Activated T-cell treated with anti-CD3 and anti-CD28 coated beads, Interleukin-2, amount 50 U/mL, for 24 hours (primary cell): Measurements from ENCODE around the gene ATP10A.

Experiments used
- DNase-seq: peaks from one replicate; pipeline ENCODE4 v3.0.0-alpha.2; 2020
- H3K27ac Mint-ChIP-seq: 2 replicates; pipeline ENCODE4 v1.8.0; 2020; ENCODE audit warnings: mild to moderate bottlenecking, mixed read lengths
- H3K27me3 Mint-ChIP-seq: 2 replicates; pipeline ENCODE4 v1.8.0; 2020; ENCODE audit warnings: mixed read lengths
- H3K36me3 Mint-ChIP-seq: 2 replicates; pipeline ENCODE4 v1.8.0; 2020; ENCODE audit warnings: low read depth, mixed read lengths
- H3K4me1 Mint-ChIP-seq: 2 replicates; pipeline ENCODE4 v1.8.0; 2020; ENCODE audit warnings: low read depth, mixed read lengths
- H3K4me3 Mint-ChIP-seq: 2 replicates; pipeline ENCODE4 v1.8.0; 2020; ENCODE audit warnings: mild to moderate bottlenecking, moderate library complexity, mixed read lengths
- H3K9me3 Mint-ChIP-seq: 2 replicates; pipeline ENCODE4 v1.8.0; 2020; ENCODE audit warnings: mixed read lengths

ATP10A gene, protein sequence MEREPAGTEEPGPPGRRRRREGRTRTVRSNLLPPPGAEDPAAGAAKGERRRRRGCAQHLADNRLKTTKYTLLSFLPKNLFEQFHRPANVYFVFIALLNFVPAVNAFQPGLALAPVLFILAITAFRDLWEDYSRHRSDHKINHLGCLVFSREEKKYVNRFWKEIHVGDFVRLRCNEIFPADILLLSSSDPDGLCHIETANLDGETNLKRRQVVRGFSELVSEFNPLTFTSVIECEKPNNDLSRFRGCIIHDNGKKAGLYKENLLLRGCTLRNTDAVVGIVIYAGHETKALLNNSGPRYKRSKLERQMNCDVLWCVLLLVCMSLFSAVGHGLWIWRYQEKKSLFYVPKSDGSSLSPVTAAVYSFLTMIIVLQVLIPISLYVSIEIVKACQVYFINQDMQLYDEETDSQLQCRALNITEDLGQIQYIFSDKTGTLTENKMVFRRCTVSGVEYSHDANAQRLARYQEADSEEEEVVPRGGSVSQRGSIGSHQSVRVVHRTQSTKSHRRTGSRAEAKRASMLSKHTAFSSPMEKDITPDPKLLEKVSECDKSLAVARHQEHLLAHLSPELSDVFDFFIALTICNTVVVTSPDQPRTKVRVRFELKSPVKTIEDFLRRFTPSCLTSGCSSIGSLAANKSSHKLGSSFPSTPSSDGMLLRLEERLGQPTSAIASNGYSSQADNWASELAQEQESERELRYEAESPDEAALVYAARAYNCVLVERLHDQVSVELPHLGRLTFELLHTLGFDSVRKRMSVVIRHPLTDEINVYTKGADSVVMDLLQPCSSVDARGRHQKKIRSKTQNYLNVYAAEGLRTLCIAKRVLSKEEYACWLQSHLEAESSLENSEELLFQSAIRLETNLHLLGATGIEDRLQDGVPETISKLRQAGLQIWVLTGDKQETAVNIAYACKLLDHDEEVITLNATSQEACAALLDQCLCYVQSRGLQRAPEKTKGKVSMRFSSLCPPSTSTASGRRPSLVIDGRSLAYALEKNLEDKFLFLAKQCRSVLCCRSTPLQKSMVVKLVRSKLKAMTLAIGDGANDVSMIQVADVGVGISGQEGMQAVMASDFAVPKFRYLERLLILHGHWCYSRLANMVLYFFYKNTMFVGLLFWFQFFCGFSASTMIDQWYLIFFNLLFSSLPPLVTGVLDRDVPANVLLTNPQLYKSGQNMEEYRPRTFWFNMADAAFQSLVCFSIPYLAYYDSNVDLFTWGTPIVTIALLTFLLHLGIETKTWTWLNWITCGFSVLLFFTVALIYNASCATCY (N-terminal part only)

DNA sequence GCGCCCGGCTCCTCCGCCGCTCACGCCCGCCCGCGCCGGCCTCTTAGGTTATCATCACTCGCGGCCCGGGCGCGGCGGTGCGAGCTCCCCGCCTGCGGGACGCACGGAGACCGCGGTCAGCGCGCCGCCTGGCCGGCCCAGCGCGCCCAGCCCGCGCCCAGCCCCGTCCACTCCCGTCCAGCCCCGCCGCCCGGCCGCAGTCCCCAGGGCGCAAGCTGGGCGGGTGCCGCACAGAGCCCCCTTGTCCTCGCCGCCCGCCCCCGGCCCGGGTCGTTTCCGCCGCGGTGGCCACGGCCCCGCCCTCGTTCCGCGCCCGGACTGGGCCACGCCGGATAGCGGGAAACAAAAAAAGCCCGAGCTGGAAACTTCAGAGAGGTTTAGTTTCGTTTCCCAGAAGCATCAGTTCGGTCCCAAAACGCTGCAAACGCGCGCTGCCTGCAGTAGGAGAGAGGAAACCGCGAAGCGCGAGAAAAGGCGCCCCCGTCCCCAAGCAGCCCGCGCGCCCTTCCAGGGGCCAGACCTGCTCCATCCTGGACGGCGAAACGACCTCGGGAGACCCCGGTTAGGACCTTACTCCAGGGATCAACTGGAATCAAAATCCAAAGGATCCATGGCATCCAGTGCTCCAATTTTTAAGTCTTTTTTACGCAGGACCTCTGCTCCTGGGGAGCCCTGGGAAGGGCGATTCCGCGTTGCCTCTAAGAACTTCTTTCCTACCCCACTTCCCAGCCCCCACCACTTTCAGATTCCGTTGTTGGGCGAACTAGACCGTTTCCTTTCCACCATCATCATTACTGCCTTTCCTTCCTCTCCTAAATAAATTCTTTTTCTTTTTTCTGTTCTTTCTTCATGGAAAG, at the start of gene ATP10A:
ATP10A (minus strand) TSS at position 217 of the 857 bp plus-strand sequence. CDS start 231 bp downstream, outside the sequence.
- peak within 1 kb of the TSS; percentile 96 for H3K27ac Mint-ChIP-seq
- DNase-seq: peak; percentile 75

DNA sequence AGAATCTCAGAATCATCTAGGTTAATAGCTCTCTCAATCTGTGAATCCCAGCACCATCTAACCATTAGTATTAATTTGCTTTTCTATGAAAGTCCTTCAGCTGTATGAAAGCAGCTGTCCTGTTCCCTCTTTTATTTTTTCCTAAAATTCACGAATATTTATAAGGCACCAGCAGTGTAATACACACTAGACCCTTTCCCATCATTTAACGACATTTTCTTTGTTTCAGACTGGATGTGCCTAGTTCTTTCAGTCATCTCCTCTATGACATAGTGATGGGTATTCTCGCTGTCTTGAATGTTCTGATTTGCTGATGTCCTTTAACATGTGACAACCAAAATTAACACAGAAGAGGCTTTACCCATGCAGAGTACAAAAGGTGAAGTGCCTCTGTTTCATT, 48.9 kb upstream of the ATP10A start:
- H3K9me3 Mint-ChIP-seq: no peaks in the 10 kb centered on the region
- H3K36me3 Mint-ChIP-seq: no peaks in the 10 kb centered on the region
- H3K4me1 Mint-ChIP-seq: no peaks in the 10 kb centered on the region
- no peak overlapping the region for H3K27ac Mint-ChIP-seq
- H3K27me3 Mint-ChIP-seq: no peaks in the 10 kb centered on the region
- H3K4me3 Mint-ChIP-seq: no peak overlapping the region
- no peak for DNase-seq

More for the DNA sequence above, at the start of gene ATP10A:
- H3K27me3 Mint-ChIP-seq: no peaks in the 10 kb centered on the region
- peak within 1 kb of the TSS; percentile 90 for H3K4me3 Mint-ChIP-seq
- peaks cover 38% of the 10 kb centered on the region for H3K36me3 Mint-ChIP-seq
- no peaks in the 10 kb centered on the region for H3K9me3 Mint-ChIP-seq
- H3K4me1 Mint-ChIP-seq: peaks cover 47% of the 10 kb centered on the region

GRCh38 chr15:25910832-25911231, 47.7 kb upstream of the ATP10A start:
- Mint-ChIP-seq H3K27ac (no peak overlapping the region), H3K4me1 (no peaks in the 10 kb centered on the region), H3K4me3 (no peak overlapping the region), H3K9me3 (no peaks in the 10 kb centered on the region), H3K27me3 (no peaks in the 10 kb centered on the region), H3K36me3 (no peaks in the 10 kb centered on the region)
- no peak for DNase-seq

DNA sequence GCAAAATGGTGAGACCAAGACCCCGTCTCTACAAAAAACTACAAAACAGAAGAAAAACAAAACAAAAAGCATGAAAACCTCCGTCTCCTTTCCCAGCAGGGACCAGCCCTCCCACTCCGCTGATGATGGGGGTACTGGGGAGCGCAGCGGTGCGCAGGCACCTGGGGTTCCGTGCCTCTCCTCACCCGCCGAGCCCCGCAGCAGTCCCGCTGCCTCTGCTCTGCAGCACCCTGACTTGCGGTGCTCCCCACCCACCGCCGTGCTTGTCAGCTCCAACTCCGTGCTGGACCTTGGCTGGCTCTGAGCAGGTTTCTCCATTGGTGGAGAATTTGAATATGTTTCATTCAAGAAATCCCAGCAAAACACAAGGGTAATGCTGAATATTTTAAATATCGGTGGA, 46.7 kb upstream of the ATP10A start:
- H3K27ac Mint-ChIP-seq: no peak overlapping the region
- H3K4me3 Mint-ChIP-seq: no peak overlapping the region
- H3K4me1 Mint-ChIP-seq: peaks cover 10% of the 10 kb centered on the region
- no peak for DNase-seq
- no peaks in the 10 kb centered on the region for H3K27me3 Mint-ChIP-seq
- H3K36me3 Mint-ChIP-seq: no peaks in the 10 kb centered on the region
- no peaks in the 10 kb centered on the region for H3K9me3 Mint-ChIP-seq

- Mint-ChIP-seq H3K4me1 (peaks cover 14% of the 10 kb centered on the region), H3K27me3 (no peaks in the 10 kb centered on the region), H3K4me3 (no peak overlapping the region), H3K27ac (no peak overlapping the region), H3K9me3 (no peaks in the 10 kb centered on the region), H3K36me3 (no peaks in the 10 kb centered on the region)
- DNase-seq: no peak
These were observed 46.2 kb upstream of the ATP10A start for GRCh38 chr15:25909325-25909724.

- H3K36me3 Mint-ChIP-seq: no peaks in the 10 kb centered on the region
- no peaks in the 10 kb centered on the region for H3K27me3 Mint-ChIP-seq
- peak overlapping the region; percentile 85 for H3K27ac Mint-ChIP-seq
- H3K4me1 Mint-ChIP-seq: peaks cover 26% of the 10 kb centered on the region
- peak; percentile 42 for DNase-seq
- H3K4me3 Mint-ChIP-seq: no peak overlapping the region
- H3K9me3 Mint-ChIP-seq: no peaks in the 10 kb centered on the region
These were observed 42.0 kb upstream of the ATP10A start for GRCh38 chr15:25905140-25905539.

- DNase-seq: no peak
- Mint-ChIP-seq H3K9me3 (no peaks in the 10 kb centered on the region), H3K4me1 (peaks cover 26% of the 10 kb centered on the region), H3K4me3 (no peak overlapping the region), H3K27me3 (no peaks in the 10 kb centered on the region), H3K36me3 (no peaks in the 10 kb centered on the region), H3K27ac (peak overlapping the region; percentile 78)
These were observed 40.0 kb upstream of the ATP10A start for GRCh38 chr15:25903024-25903581.

DNA sequence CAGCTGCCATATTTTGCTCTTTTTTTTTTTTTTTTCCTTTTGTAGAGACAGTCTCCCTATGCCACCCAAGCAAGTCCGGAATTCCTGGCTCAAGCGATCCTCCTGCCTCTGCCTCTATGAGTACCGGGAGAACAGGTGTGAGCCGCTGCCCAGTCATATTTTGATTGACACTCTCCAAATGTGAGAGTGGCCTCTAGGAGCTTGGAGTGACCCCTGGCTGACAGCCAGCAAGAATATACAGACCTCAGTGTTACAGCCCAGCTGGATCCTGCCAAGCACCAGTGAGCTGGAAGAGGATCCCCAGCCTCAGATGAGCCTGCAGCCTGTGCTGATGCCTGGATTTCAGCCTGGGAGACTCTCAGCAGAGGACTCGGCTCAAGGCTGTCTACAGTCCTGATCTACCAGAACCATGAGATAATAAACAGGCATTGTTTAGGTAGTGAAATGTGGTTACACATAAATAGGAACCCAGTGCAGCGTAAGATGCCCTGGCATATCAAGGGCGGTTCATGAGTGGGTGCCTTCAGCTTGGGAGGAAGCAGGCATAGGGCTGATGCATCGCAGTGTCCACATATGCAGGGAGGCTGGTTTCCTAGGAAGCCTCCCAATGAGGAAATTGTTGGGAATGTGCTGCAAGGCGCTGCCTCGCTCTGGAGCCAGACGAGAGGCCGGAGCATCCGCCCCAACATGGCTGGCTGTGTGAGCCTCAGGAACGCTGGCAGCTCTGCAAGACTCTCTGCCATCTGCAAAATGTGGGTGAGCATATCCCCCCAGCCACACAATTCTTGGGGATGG, 38.9 kb upstream of the ATP10A start:
- DNase-seq: no peak
- no peaks in the 10 kb centered on the region for H3K9me3 Mint-ChIP-seq
- no peaks in the 10 kb centered on the region for H3K36me3 Mint-ChIP-seq
- H3K4me3 Mint-ChIP-seq: no peak overlapping the region
- no peak overlapping the region for H3K27ac Mint-ChIP-seq
- no peaks in the 10 kb centered on the region for H3K27me3 Mint-ChIP-seq
- peaks cover 26% of the 10 kb centered on the region for H3K4me1 Mint-ChIP-seq

- Mint-ChIP-seq H3K27me3 (no peaks in the 10 kb centered on the region), H3K4me1 (peaks cover 26% of the 10 kb centered on the region), H3K27ac (no peak overlapping the region), H3K4me3 (no peak overlapping the region), H3K36me3 (no peaks in the 10 kb centered on the region), H3K9me3 (no peaks in the 10 kb centered on the region)
- DNase-seq: no peak
These were observed 37.8 kb upstream of the ATP10A start for GRCh38 chr15:25900901-25901300.

DNA sequence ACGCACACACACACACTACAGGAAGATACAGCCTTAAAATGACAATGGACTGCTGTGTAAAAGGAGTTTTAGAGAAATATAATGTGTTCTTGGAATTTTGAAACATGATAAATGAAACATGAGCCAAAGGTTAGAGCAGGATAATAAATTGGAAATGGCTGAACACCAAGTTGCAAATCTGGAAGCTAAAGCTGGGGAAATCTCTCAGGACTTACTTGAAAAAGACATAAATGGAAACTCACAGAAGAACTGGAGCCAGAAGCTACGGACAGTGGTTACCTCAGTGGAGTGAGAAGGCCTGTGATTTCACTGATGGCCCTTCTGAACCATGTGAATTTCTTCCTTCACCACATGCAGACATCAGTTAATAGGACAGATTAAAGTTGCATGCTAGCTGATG, 37.3 kb upstream of the ATP10A start:
- Mint-ChIP-seq H3K9me3 (no peaks in the 10 kb centered on the region), H3K4me1 (peaks cover 22% of the 10 kb centered on the region), H3K27ac (no peak overlapping the region), H3K36me3 (no peaks in the 10 kb centered on the region), H3K4me3 (no peak overlapping the region), H3K27me3 (no peaks in the 10 kb centered on the region)
- DNase-seq: no peak

GRCh38 chr15:25899870-25900269, 36.7 kb upstream of the ATP10A start:
- Mint-ChIP-seq H3K9me3 (no peaks in the 10 kb centered on the region), H3K36me3 (no peaks in the 10 kb centered on the region), H3K4me1 (peaks cover 17% of the 10 kb centered on the region), H3K4me3 (no peak overlapping the region), H3K27me3 (no peaks in the 10 kb centered on the region), H3K27ac (no peak overlapping the region)
- no peak for DNase-seq

DNA sequence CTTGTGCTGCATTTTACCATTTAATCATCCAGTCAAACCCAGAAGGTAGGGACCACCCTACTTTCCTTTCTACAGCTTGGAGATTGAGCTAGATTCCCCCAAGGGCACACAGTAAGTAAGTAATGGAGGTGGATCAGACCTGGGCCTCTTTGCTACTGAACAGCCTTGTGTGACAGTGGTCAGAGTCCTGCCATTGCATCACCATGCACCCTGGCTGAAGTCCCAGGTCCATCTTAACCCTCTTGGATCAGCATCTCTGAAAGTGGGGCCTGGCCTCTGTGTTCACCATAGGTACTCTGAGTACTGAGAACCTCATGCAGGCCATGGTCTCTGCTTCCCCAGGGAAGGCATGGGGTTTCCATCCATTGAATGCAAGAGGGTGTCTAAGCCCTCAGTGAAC, 34.5 kb upstream of the ATP10A start:
- Mint-ChIP-seq H3K4me1 (peaks cover under 1% of the 10 kb centered on the region), H3K9me3 (no peaks in the 10 kb centered on the region), H3K27me3 (peaks cover 4% of the 10 kb centered on the region), H3K27ac (no peak overlapping the region), H3K36me3 (no peaks in the 10 kb centered on the region), H3K4me3 (no peak overlapping the region)
- DNase-seq: no peak

DNA sequence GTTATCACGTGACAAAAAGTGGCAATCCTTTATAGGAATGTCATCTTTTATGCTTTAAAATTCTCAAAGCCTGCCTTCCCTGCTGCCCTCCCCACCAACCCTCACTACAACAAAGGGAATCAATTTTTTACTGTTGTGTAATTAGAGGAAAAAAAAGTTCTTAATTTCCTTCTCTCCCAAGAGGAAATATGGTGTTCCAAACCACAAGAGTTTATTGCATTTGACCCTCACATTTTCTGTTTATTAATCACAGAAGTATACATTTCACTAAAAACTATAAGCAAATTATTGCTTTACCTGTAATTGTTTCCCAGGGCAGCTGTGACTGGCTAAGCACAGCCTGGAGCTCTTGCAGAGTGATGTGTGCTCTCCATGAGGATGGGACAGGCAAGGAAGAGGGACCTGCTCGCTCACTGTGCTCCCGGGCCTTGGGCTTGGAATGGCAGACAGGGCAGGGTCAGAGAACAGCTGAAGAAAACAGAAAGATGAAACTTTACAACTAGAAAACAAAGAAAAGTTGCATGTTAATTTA, 31.3 kb upstream of the ATP10A start:
- peaks cover 4% of the 10 kb centered on the region for H3K27me3 Mint-ChIP-seq
- no peak overlapping the region for H3K27ac Mint-ChIP-seq
- no peaks in the 10 kb centered on the region for H3K9me3 Mint-ChIP-seq
- no peaks in the 10 kb centered on the region for H3K36me3 Mint-ChIP-seq
- no peak overlapping the region for H3K4me3 Mint-ChIP-seq
- no peak for DNase-seq
- H3K4me1 Mint-ChIP-seq: no peaks in the 10 kb centered on the region
